Panc1 (cell line): ENCODE data around the gene CALHM1.

Experiments
- CTCF ChIP-seq: fragments of 450-650 bp; IDR thresholded peaks from 2 replicates; pipeline ENCODE4 v1.5.1; 2017; ENCODE audit warnings: mild to moderate bottlenecking
- POLR2AphosphoS5 ChIP-seq: IDR thresholded peaks from 2 replicates; pipeline ENCODE4 v1.6.1; 2012; ENCODE audit warnings: mild to moderate bottlenecking, low read depth, low read length, moderate library complexity

- TF ChIP-seq CTCF, result no peak
- TF ChIP-seq POLR2AphosphoS5, result no peak
Observed at GRCh38 chr10:103433858-103434257, 24.8 kb downstream of the CALHM1 start.
